Breast epithelium (tissue), 3 donors: ENCODE results near the gene PRELID1.

Source experiments
- CTCF ChIP-seq, 3 donors: fragments of 450-650 bp; IDR thresholded peaks; one replicate each; pipeline ENCODE4 v1.5.1; 2016 to 2017; ENCODE audit warnings: antibody characterized with exemption in 3 of 3, mild to moderate bottlenecking in 3 of 3, moderate library complexity in 3 of 3
- POLR2A ChIP-seq: fragments of 450-650 bp; IDR thresholded peaks from one replicate; pipeline ENCODE4 v1.6.1; 2016; ENCODE audit warnings: antibody characterized with exemption, mild to moderate bottlenecking, moderate library complexity
- POLR2AphosphoS5 ChIP-seq, 3 donors: sonication (generic); formaldehyde crosslinking; IDR thresholded peaks; one replicate each; pipeline ENCODE4 v1.6.1; 2017; ENCODE audit warnings: antibody characterized with exemption in 3 of 3

DNA sequence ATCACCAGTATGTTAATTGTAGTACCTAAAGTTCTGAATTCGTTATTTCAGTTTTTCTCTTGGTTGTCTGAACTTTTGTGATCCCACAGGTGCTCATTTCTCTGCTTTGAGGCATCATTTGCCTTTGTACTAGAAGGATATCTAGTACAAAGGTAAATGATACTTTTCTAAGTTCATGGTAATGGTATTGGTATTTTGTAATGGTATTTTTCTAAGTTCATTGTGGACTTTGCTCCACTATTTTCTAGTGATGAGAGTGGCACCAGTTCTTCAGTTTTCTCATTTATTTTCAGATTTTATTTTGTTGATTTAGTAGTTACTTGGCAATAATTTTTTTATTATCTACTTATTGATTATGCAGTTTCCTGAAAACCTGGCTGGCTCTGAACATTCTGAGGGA, 42.1 kb upstream of the PRELID1 start:
- TF ChIP-seq POLR2A (no peak), CTCF (IDR thresholded peaks at IDR 0.05) (no peak), POLR2AphosphoS5 (IDR thresholded peaks at IDR 0.05) (no peak)
